Measurements from ENCODE around the gene MEI4.

Gene MEI4

DNA sequence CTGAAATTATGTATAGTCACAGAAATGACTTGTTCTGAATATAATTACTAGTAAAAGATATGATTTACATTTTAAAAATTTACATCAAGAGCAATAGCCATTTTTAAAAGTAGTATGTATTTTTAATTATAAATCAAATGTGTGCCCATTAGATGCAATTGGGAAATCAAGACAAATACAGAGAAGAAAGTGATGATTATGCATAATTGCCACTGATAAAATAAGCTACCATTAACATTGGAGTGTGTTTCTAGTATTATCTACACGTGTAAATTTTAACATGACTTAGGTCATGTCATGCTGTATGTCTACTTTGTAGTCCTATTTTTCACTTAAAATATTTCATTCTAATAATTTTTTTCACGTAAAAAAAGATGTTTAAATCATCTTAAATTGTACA is 22.8 kb upstream of the MEI4 start:
- Histone ChIP-seq H3K79me2 (ENCODE audit: insufficient read depth, low read depth) (no peaks in the 10 kb centered on the region), H3K27ac (no peak overlapping the region), H3K4me1 (ENCODE audit: low read depth, poor library complexity, severe bottlenecking) (no peaks in the 10 kb centered on the region), H2AFZ (ENCODE audit: low read depth) (no peak overlapping the region), H4K20me1 (ENCODE audit: insufficient read depth) (no peaks in the 10 kb centered on the region), H3K27me3 (ENCODE audit: insufficient read depth, low read depth) (no peaks in the 10 kb centered on the region), H3K9ac (no peak overlapping the region), H3K36me3 (ENCODE audit: insufficient read depth) (no peaks in the 10 kb centered on the region), H3K4me2 (no peak overlapping the region), H3K4me3 (IDR thresholded peaks at IDR 0.05; ENCODE audit: insufficient read depth, low read depth, low read length) (no peak overlapping the region)
- TF ChIP-seq, protein P1, sequence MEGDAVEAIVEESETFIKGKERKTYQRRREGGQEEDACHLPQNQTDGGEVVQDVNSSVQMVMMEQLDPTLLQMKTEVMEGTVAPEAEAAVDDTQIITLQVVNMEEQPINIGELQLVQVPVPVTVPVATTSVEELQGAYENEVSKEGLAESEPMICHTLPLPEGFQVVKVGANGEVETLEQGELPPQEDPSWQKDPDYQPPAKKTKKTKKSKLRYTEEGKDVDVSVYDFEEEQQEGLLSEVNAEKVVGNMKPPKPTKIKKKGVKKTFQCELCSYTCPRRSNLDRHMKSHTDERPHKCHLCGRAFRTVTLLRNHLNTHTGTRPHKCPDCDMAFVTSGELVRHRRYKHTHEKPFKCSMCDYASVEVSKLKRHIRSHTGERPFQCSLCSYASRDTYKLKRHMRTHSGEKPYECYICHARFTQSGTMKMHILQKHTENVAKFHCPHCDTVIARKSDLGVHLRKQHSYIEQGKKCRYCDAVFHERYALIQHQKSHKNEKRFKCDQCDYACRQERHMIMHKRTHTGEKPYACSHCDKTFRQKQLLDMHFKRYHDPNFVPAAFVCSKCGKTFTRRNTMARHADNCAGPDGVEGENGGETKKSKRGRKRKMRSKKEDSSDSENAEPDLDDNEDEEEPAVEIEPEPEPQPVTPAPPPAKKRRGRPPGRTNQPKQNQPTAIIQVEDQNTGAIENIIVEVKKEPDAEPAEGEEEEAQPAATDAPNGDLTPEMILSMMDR (conservative IDR thresholded peaks at IDR 0.05; ENCODE audit: low read depth, low read length) = no peak

DNA sequence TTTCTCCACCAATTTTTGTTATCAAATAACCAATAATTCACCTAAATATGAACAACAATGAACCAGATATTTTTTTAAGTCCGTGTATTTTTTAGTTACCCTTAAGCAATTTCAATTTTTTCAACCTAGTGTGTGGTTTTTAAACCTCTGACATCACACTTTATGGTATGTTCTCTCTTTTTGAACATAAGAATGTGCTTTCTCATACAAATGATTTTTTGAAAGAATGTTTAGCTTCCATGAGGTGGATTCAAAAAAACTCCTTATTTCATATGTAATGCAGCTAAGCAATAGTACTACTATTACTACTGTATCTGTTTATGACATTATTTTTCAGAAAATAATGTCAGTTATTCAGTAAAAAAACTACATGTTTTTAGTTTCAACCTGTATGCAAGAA is 19.4 kb upstream of the MEI4 start:
- H3K27ac ChIP-seq = no peak overlapping the region
- no peak overlapping the region for H2AFZ ChIP-seq (ENCODE audit: low read depth)
- no peaks in the 10 kb centered on the region for H3K27me3 ChIP-seq (ENCODE audit: insufficient read depth, low read depth)
- no peaks in the 10 kb centered on the region for H4K20me1 ChIP-seq (ENCODE audit: insufficient read depth)
- H3K4me1 ChIP-seq (ENCODE audit: low read depth, poor library complexity, severe bottlenecking) = no peaks in the 10 kb centered on the region
- H3K4me3 ChIP-seq (IDR thresholded peaks at IDR 0.05; ENCODE audit: insufficient read depth, low read depth, low read length) = no peak overlapping the region
- H3K9ac ChIP-seq = no peak overlapping the region
- TF ChIP-seq, protein P1 (conservative IDR thresholded peaks at IDR 0.05; ENCODE audit: low read depth, low read length) = no peak
- H3K36me3 ChIP-seq (ENCODE audit: insufficient read depth) = no peaks in the 10 kb centered on the region
- H3K4me2 ChIP-seq = no peak overlapping the region
- no peaks in the 10 kb centered on the region for H3K79me2 ChIP-seq (ENCODE audit: insufficient read depth, low read depth)

DNA sequence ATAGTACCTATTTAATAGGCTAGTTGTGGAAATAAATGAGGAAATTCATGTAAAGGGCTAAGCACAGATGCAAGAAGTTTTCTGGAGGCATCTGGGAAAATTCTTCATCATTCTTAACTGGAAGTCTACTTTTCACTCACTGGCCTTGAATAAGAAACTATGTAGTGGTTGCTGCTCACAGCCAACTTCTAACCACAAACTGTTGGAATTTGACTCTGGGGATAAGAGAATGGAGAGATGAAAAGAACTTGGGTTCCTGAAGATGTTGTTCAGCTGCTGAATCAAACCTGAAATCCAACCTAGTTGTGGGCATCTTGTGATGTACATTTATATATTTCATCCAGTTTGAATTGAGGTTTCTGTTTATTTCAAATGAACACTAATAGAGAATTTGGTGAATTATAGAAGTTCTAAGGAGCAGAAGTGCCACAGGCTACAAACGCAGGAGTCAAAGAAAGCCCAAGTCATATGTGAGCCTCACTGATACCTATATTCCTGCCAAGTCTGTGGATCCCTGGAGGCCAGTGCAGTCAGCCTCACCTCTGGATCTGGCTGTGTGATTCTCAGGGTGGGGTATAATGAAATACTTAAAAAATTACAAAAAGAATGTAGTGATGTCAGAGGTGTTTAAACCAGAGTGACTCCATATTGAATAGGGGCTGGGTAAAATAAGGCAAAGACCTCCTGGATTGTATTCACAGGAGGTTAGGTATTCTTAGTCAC is 18.7 kb upstream of the MEI4 start:
- H3K4me2 ChIP-seq = no peak overlapping the region
- H3K9ac ChIP-seq = no peak overlapping the region
- no peaks in the 10 kb centered on the region for H3K27me3 ChIP-seq (ENCODE audit: insufficient read depth, low read depth)
- H3K79me2 ChIP-seq (ENCODE audit: insufficient read depth, low read depth) = no peaks in the 10 kb centered on the region
- H3K27ac ChIP-seq = no peak overlapping the region
- no peak overlapping the region for H3K4me3 ChIP-seq (IDR thresholded peaks at IDR 0.05; ENCODE audit: insufficient read depth, low read depth, low read length)
- H4K20me1 ChIP-seq (ENCODE audit: insufficient read depth) = no peaks in the 10 kb centered on the region
- no peak overlapping the region for H2AFZ ChIP-seq (ENCODE audit: low read depth)
- H3K4me1 ChIP-seq (ENCODE audit: low read depth, poor library complexity, severe bottlenecking) = no peaks in the 10 kb centered on the region
- TF ChIP-seq, protein P1 (conservative IDR thresholded peaks at IDR 0.05; ENCODE audit: low read depth, low read length) = no peak
- no peaks in the 10 kb centered on the region for H3K36me3 ChIP-seq (ENCODE audit: insufficient read depth)

DNA sequence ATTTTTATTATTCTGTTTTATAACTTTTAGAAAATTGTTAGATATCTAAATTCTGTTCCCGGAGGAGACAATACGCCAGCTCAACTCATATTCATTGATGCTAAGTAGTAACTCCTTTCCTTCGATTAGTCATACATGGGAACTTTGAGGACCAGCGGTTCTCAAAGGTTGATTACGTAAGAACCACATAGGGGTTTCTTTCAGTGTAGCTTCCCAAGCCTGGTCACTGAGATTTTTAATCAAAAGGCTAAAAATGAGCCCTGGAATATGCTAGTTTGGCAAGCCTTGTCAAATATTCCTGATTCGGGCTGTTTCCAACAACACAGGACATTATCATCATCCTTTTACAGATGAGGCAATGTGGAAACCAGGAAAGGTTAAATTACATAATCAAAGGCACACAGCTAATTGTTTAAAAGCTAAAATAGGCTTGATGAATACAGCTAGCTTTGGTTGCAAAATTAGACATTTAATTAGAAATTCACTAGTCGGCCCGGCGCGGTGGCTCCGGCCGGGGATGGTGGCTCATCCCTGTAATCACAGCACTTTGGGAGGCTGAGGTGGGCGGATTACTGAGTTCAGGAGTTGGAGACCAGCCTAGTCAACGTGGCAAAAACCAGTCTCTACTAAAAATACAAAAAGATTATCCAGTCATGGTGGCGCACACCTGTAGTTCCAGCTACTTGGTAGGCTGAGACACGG is 14.6 kb upstream of the MEI4 start:
- Histone ChIP-seq H3K36me3 (ENCODE audit: insufficient read depth) (no peaks in the 10 kb centered on the region), H3K4me1 (ENCODE audit: low read depth, poor library complexity, severe bottlenecking) (no peaks in the 10 kb centered on the region), H3K27ac (no peak overlapping the region), H3K4me3 (IDR thresholded peaks at IDR 0.05; ENCODE audit: insufficient read depth, low read depth, low read length) (no peak overlapping the region), H3K9ac (no peak overlapping the region), H4K20me1 (ENCODE audit: insufficient read depth) (no peaks in the 10 kb centered on the region), H2AFZ (ENCODE audit: low read depth) (no peak overlapping the region), H3K27me3 (ENCODE audit: insufficient read depth, low read depth) (no peaks in the 10 kb centered on the region), H3K79me2 (ENCODE audit: insufficient read depth, low read depth) (no peaks in the 10 kb centered on the region), H3K4me2 (no peak overlapping the region)
- TF ChIP-seq, protein P1 (conservative IDR thresholded peaks at IDR 0.05; ENCODE audit: low read depth, low read length) = no peak
